Vagina (tissue), 2 donors: ENCODE results near the gene KLK13. TPM values are rescaled to one million over a fixed set of nuclear protein-coding genes. Genes with fewer than 3 reads are reported as not detected.

Source experiments
- DNase-seq, 2 donors: peaks; one replicate each; pipeline ENCODE4 v3.0.0-alpha.2; 2017; ENCODE audit errors: extremely low spot score in 2 of 2
- H3K27ac ChIP-seq: fragments of 200-600 bp; sonication (generic); one replicate; pipeline ENCODE4 v1.5.1; 2019
- H3K27me3 ChIP-seq: fragments of 200-600 bp; sonication (generic); one replicate; pipeline ENCODE4 v1.5.1; 2019
- H3K36me3 ChIP-seq, 2 donors: fragments of 200-600 bp; sonication (generic); one replicate each; pipeline ENCODE4 v1.5.1; 2017 to 2019
- H3K4me1 ChIP-seq: fragments of 200-600 bp; sonication (generic); one replicate; pipeline ENCODE4 v1.5.1; 2019
- H3K4me3 ChIP-seq, 2 donors: fragments of 200-600 bp; sonication (generic); 1 replicate in 1 of 2; 2 replicates in 1 of 2; pipeline ENCODE4 v1.5.1; 2016 to 2019
- H3K9me3 ChIP-seq: fragments of 200-600 bp; sonication (generic); one replicate; pipeline ENCODE4 v1.5.1; 2019
- CTCF ChIP-seq, 3 experiments: fragments of 450-650 bp in 2 of 3; fragments of 200-600 bp in 1 of 3; sonication (generic) in 1 of 3; IDR thresholded peaks; one replicate each; pipeline ENCODE4 v1.5.1; 2017 to 2019; ENCODE audit warnings: antibody characterized with exemption in 3 of 3, mild to moderate bottlenecking in 2 of 3, moderate library complexity in 2 of 3
- POLR2A ChIP-seq, 2 donors: fragments of 450-650 bp; IDR thresholded peaks; one replicate each; pipeline ENCODE4 v1.6.1; 2017; ENCODE audit warnings: antibody characterized with exemption in 2 of 2, mild to moderate bottlenecking in 2 of 2, moderate library complexity in 2 of 2
- POLR2AphosphoS5 ChIP-seq, 2 donors: sonication (generic); formaldehyde crosslinking; IDR thresholded peaks; one replicate each; pipeline ENCODE4 v1.9.0; 2017; ENCODE audit warnings: antibody characterized with exemption in 2 of 2, mild to moderate bottlenecking in 2 of 2, low read depth in 1 of 2; ENCODE audit not compliant: insufficient read depth in 1 of 2
- intact Hi-C: fragments of 100-400 bp; cut with DNase I; formaldehyde crosslinking; loops from one replicate; pipeline ENCODE4 v1.15.1; 2023
- total RNA-seq: library from RNA; depleted of rRNA; stranded (reverse); fragments of >200 nt; gene quantifications from one replicate; pipeline ENCODE4 v1.2.3, GENCODE V29; 2016

The KLK13 gene
- total RNA-seq, 1 donor from 2014 or later: 31.2 TPM

DNA sequence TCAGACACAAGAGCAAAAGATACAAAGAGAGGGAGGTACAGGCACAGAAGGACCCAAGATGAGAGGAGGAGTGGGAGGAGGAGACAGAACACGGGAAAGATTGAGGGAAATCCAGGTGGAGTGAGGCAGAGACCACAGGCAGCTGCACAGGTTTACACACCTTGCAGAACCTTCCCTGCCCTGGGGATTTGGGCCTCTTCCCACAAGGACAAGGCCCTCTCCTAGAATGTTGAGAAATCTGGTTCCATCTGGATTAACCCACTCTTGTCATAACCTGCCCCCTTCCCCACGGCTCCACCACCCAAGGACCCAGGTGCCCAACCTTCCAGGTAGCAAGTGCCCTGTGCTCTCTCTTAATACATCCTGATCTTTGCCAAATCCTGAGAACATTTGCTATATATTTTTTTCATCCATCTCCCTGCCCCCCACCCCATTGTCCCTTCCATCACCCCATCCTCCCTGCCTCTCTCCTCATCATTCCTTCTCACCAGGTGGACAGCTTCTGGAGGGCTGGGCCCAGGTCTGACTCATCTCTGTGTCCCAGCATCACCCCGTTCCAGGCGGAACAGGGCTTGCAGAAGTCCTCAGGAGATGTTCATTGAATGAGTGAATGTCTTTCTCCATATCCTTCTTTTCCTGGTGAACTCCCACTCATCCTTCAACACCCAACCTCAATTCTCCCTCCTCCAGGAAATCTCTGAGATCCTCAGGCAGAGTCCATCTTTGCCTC, 54.7 kb downstream of the KLK13 start:
- intact Hi-C loops: no loop called here
- no peak overlapping the region for H3K27ac ChIP-seq
- no peaks in the 10 kb centered on the region for H3K9me3 ChIP-seq
- peaks cover 6% of the 10 kb centered on the region for H3K4me1 ChIP-seq
- no peak for DNase-seq
- no peak overlapping the region for H3K4me3 ChIP-seq
- no peaks in the 10 kb centered on the region for H3K27me3 ChIP-seq
- no peaks in the 10 kb centered on the region for H3K36me3 ChIP-seq
- TF ChIP-seq POLR2AphosphoS5 (IDR thresholded peaks at IDR 0.05; ENCODE audit: insufficient read depth in 1 of 2, low read depth in 1 of 2): peak in 1 of 2 donors; percentile 58
- TF ChIP-seq CTCF (IDR thresholded peaks at IDR 0.05): no peak
- TF ChIP-seq POLR2A (IDR thresholded peaks at IDR 0.05): no peak

- intact Hi-C loops: no loop called here
- H3K9me3 ChIP-seq: no peaks in the 10 kb centered on the region
- peaks cover 6% of the 10 kb centered on the region for H3K4me1 ChIP-seq
- H3K27ac ChIP-seq: no peak overlapping the region
- H3K27me3 ChIP-seq: no peaks in the 10 kb centered on the region
- no peaks in the 10 kb centered on the region for H3K36me3 ChIP-seq
- TF ChIP-seq POLR2A (IDR thresholded peaks at IDR 0.05) (no peak), POLR2AphosphoS5 (IDR thresholded peaks at IDR 0.05; ENCODE audit: insufficient read depth in 1 of 2, low read depth in 1 of 2) (no peak), CTCF (IDR thresholded peaks at IDR 0.05) (no peak)
- H3K4me3 ChIP-seq: no peak overlapping the region
- no peak for DNase-seq
Observed at GRCh38 chr19:51009061-51009891, 55.6 kb downstream of the KLK13 start.

GRCh38 chr19:51007488-51007887, 57.4 kb downstream of the KLK13 start:
- H3K4me1 ChIP-seq: peaks cover 6% of the 10 kb centered on the region

DNA sequence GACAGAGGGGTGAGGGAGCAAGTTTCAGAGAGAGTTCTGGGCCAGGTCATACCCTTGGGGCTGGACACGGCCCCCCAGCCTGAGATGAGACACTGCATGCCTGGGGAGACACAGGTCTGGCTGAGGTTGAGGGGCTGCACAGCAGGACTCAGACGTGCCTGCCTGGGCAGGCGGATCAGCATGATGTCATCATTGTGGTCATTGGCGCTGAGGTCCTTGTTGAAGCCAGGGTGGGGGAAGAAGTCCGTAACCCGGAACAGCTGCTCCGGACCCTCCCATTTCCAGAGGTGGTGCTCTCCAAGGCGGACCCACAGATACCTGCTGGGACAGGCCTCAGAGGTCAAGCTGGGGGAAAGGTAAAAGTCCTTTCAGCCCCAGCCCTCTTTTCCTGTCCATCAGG, 58.5 kb downstream of the KLK13 start:
- no peak overlapping the region for H3K4me3 ChIP-seq
- intact Hi-C loops: no loop called here
- DNase-seq: no peak
- H3K27ac ChIP-seq: no peak overlapping the region
- no peaks in the 10 kb centered on the region for H3K9me3 ChIP-seq
- TF ChIP-seq POLR2AphosphoS5 (IDR thresholded peaks at IDR 0.05; ENCODE audit: insufficient read depth in 1 of 2, low read depth in 1 of 2) (no peak), POLR2A (IDR thresholded peaks at IDR 0.05) (no peak), CTCF (IDR thresholded peaks at IDR 0.05) (no peak)
- H3K36me3 ChIP-seq: no peaks in the 10 kb centered on the region
- H3K4me1 ChIP-seq: peaks cover 6% of the 10 kb centered on the region
- no peaks in the 10 kb centered on the region for H3K27me3 ChIP-seq

More at GRCh38 chr19:51007488-51007887, 57.4 kb downstream of the KLK13 start:
- Histone ChIP-seq H3K9me3 (no peaks in the 10 kb centered on the region), H3K27me3 (no peaks in the 10 kb centered on the region), H3K4me3 (no peak overlapping the region), H3K36me3 (no peaks in the 10 kb centered on the region), H3K27ac (no peak overlapping the region)
- TF ChIP-seq POLR2A (IDR thresholded peaks at IDR 0.05) (no peak), CTCF (IDR thresholded peaks at IDR 0.05) (no peak), POLR2AphosphoS5 (IDR thresholded peaks at IDR 0.05; ENCODE audit: insufficient read depth in 1 of 2, low read depth in 1 of 2) (no peak)
- DNase-seq: no peak
- intact Hi-C loops: no loop called here

Other genes starting within 250 kb of the KLK13 start
- not detected for gene KLK1, start 241.3 kb downstream of the KLK13 start, total RNA-seq
- gene KLK15, start 231.5 kb downstream of the KLK13 start, total RNA-seq: not detected
- not detected for gene KLK3, start 210.2 kb downstream of the KLK13 start, total RNA-seq
- gene KLK2, start 191.7 kb downstream of the KLK13 start, total RNA-seq: not detected
- not detected for gene KLK4, start 153.7 kb downstream of the KLK13 start, total RNA-seq
- 5.9 TPM for gene KLK5, start 112.1 kb downstream of the KLK13 start, total RNA-seq
- gene KLK6, start 95.5 kb downstream of the KLK13 start, total RNA-seq: 10.3 TPM
- gene KLK7, start 81.2 kb downstream of the KLK13 start, total RNA-seq: 14.2 TPM
- 16.2 TPM for gene KLK8, start 63.5 kb downstream of the KLK13 start, total RNA-seq
- 54.5 TPM for gene KLK10, start 45.4 kb downstream of the KLK13 start, total RNA-seq
- 103 TPM for gene KLK11, start 38.5 kb downstream of the KLK13 start, total RNA-seq
- 4.2 TPM for gene KLK12, start 30.1 kb downstream of the KLK13 start, total RNA-seq
- gene KLK14, start 17.8 kb upstream of the KLK13 start, total RNA-seq: not detected
- 8.8 TPM for gene CTU1, start 43.3 kb upstream of the KLK13 start, total RNA-seq
- gene SIGLEC9, start 59.8 kb upstream of the KLK13 start, total RNA-seq: 5.9 TPM
- gene SIGLEC7, start 77.2 kb upstream of the KLK13 start, total RNA-seq: 1.5 TPM
- 5.6 TPM for gene CD33, start 160.0 kb upstream of the KLK13 start, total RNA-seq
- gene SIGLECL1, start 186.0 kb upstream of the KLK13 start, total RNA-seq: not detected
- not detected for gene IGLON5, start 246.6 kb upstream of the KLK13 start, total RNA-seq